AG10803 (cell line): ENCODE data around the gene ABHD2.

Experiments
- DNase-seq: peaks from one replicate; pipeline ENCODE4 v3.0.0; 2010; ENCODE audit warnings: low read depth
- H3K4me3 ChIP-seq: 2 replicates; pipeline ENCODE4 v1.5.1; 2011; ENCODE audit warnings: mild to moderate bottlenecking, low read length, control low read depth
- TF ChIP-seq, protein P1 (sequence below): conservative IDR thresholded peaks from 2 replicates; pipeline ENCODE4 v1.5.1; 2011; ENCODE audit warnings: mild to moderate bottlenecking, low read length, control low read depth, inconsistent platforms

The ABHD2 gene

DNA sequence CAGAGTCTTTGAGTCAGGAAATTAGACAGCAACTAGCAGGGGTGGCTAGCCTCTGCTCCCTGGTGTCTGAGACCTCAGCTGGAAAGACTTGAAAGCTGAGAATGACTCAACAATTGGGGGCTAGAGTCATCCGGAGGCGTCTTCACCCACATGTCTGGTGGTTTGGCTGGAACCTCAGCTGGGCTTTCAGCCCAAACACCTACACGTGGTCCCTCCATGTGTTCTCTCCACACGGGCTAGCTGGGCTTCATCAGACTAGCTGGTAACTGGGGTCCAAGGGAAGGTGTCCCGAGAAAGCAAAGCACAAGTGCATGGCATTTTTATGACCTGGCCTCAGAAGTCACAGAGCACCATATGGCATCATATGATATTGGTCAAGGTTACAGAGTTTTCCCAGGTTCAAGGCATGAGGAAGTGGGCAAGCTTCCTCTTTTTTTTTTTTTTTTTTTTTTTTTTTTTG is 19.9 kb upstream of the ABHD2 start:
- TF ChIP-seq, protein P1, sequence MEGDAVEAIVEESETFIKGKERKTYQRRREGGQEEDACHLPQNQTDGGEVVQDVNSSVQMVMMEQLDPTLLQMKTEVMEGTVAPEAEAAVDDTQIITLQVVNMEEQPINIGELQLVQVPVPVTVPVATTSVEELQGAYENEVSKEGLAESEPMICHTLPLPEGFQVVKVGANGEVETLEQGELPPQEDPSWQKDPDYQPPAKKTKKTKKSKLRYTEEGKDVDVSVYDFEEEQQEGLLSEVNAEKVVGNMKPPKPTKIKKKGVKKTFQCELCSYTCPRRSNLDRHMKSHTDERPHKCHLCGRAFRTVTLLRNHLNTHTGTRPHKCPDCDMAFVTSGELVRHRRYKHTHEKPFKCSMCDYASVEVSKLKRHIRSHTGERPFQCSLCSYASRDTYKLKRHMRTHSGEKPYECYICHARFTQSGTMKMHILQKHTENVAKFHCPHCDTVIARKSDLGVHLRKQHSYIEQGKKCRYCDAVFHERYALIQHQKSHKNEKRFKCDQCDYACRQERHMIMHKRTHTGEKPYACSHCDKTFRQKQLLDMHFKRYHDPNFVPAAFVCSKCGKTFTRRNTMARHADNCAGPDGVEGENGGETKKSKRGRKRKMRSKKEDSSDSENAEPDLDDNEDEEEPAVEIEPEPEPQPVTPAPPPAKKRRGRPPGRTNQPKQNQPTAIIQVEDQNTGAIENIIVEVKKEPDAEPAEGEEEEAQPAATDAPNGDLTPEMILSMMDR, result no peak; the same call in 1 of the 2 replicates
- DNase-seq, result peak; percentile 97

GRCh38 chr15:89070197-89071124 is 17.8 kb upstream of the ABHD2 start:
- H3K4me3 ChIP-seq, result no peak overlapping the region
- DNase-seq, result no peak
- TF ChIP-seq, protein P1, result no peak

More for the DNA sequence above, 19.9 kb upstream of the ABHD2 start:
- H3K4me3 ChIP-seq, result no peak overlapping the region

GRCh38 chr15:89071471-89071870 is 16.8 kb upstream of the ABHD2 start:
- H3K4me3 ChIP-seq, result no peak overlapping the region
- no peak for DNase-seq

GRCh38 chr15:89072277-89072869 is 15.9 kb upstream of the ABHD2 start:
- no peak overlapping the region for H3K4me3 ChIP-seq
- TF ChIP-seq, protein P1, result no peak
- no peak for DNase-seq

More at GRCh38 chr15:89071471-89071870, 16.8 kb upstream of the ABHD2 start:
- TF ChIP-seq, protein P1, result no peak

DNA sequence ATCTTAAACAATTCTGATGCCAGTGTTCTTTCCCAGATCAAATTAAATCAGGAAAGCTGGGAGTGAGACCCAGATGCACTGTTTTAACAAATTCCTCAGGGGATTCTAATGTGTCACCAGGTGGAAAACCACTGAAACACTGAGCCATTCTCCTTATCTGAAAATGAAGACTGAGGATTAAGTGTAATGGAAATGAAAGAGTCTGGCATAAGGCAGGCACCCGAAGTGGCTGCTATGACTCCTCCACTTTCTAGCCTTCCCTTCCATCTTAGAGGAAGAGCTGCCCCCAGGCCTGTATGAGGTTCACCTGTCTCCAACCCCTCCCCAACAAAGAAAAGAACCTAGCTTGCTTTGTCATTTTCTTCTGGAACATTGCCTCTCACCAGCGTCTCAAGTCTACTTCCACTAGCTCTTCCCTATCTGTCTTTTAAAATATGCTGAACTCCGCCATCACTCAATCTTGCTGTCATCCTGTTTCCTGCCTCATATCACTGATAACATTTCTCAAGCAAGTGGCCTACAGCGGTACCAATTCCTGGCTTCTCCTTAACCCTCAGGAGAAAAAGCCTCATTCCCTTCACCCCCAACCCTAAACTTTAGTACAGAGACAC is 13.7 kb upstream of the ABHD2 start:
- no peak overlapping the region for H3K4me3 ChIP-seq
- TF ChIP-seq, protein P1, result no peak
- DNase-seq, result no peak

GRCh38 chr15:89075101-89075640 is 13.1 kb upstream of the ABHD2 start:
- TF ChIP-seq, protein P1, result no peak
- no peak for DNase-seq
- H3K4me3 ChIP-seq, result no peak overlapping the region
